Ureter (tissue), 1 donor: ENCODE measurements around the gene SPDYA. TPM values are rescaled to one million over a fixed set of nuclear protein-coding genes. Genes with fewer than 3 reads are reported as not detected.

Experiments used
- total RNA-seq: library from RNA; stranded (reverse); gene quantifications from one replicate; pipeline ENCODE4 v1.2.4, GENCODE V29; 2023
- donor health status: DM: yes; HTN: yes; CAD: no.

The SPDYA gene
- total RNA-seq, 1 donor from 2014 or later, result 2.5 TPM

Other genes starting within 250 kb of the SPDYA start
- gene PPP1CB, start 59.0 kb upstream of the SPDYA start, total RNA-seq, result 373 TPM
- 22.8 TPM for gene TRMT61B, start 59.5 kb downstream of the SPDYA start, total RNA-seq
- gene WDR43, start 83.8 kb downstream of the SPDYA start, total RNA-seq, result 92.4 TPM
- gene TOGARAM2, start 170.5 kb downstream of the SPDYA start, total RNA-seq, result 0.31 TPM